MM.1S (cell line): ENCODE data around the gene SERP1.
"Not testable (repeated sequence)": the region's sequence is repeated elsewhere in the genome, so short reads cannot be mapped to it uniquely, and the experiment has no call there.

Experiments
- DNase-seq: peaks from one replicate; pipeline ENCODE4 v3.0.0-alpha.2; 2015
- H2AFZ ChIP-seq: fragments of 300-600 bp; sonication (generic); 2 replicates; pipeline ENCODE4 v1.6.0; 2016; ENCODE audit warnings: antibody characterized with exemption, low read length
- H3F3A ChIP-seq: fragments of 300-600 bp; sonication (generic); 2 replicates; pipeline ENCODE4 v1.6.1; 2016; ENCODE audit warnings: mild to moderate bottlenecking, antibody characterized with exemption, low read length, moderate library complexity, mixed read lengths; ENCODE audit not compliant: insufficient read depth
- H3K27ac ChIP-seq: fragments of 300-600 bp; sonication (generic); 2 replicates; pipeline ENCODE4 v1.5.1; 2016; ENCODE audit warnings: mild to moderate bottlenecking, low read length
- H3K27me3 ChIP-seq: fragments of 300-600 bp; sonication (generic); replicated peaks from 2 replicates; pipeline ENCODE4 v1.6.0; 2016; ENCODE audit warnings: low read length; ENCODE audit not compliant: insufficient read depth
- H3K36me3 ChIP-seq: fragments of 300-600 bp; sonication (generic); replicated peaks from 2 replicates; pipeline ENCODE4 v1.6.1; 2016; ENCODE audit warnings: mild to moderate bottlenecking, low read length, mixed read lengths; ENCODE audit not compliant: insufficient read depth
- H3K4me1 ChIP-seq: fragments of 300-600 bp; sonication (generic); 2 replicates; pipeline ENCODE4 v1.6.1; 2016; ENCODE audit warnings: low read length, mixed read lengths
- H3K4me2 ChIP-seq: fragments of 300-600 bp; sonication (generic); 2 replicates; pipeline ENCODE4 v1.6.0; 2016; ENCODE audit warnings: low read depth, low read length
- H3K4me3 ChIP-seq: fragments of 300-600 bp; sonication (generic); 2 replicates; pipeline ENCODE4 v1.5.1; 2016; ENCODE audit warnings: low read length, mixed read lengths
- H3K79me2 ChIP-seq: fragments of 300-600 bp; sonication (generic); 2 replicates; pipeline ENCODE4 v1.6.1; 2016; ENCODE audit warnings: mixed run types, low read length, mixed read lengths
- H3K9ac ChIP-seq: fragments of 300-600 bp; sonication (generic); 2 replicates; pipeline ENCODE4 v1.6.1; 2016; ENCODE audit warnings: low read length, mixed read lengths
- H3K9me2 ChIP-seq: fragments of 300-600 bp; sonication (generic); replicated peaks from 2 replicates; pipeline ENCODE4 v1.6.1; 2016; ENCODE audit warnings: mild to moderate bottlenecking, low read length, mixed read lengths; ENCODE audit not compliant: insufficient read depth
- H3K9me3 ChIP-seq: fragments of 300-600 bp; sonication (generic); replicated peaks from 2 replicates; pipeline ENCODE4 v1.6.1; 2016; ENCODE audit warnings: mild to moderate bottlenecking, low read length, mixed read lengths; ENCODE audit not compliant: insufficient read depth
- H4K20me1 ChIP-seq: fragments of 300-600 bp; sonication (generic); 2 replicates; pipeline ENCODE4 v1.6.1; 2016; ENCODE audit warnings: mild to moderate bottlenecking, low read length, moderate library complexity, mixed read lengths; ENCODE audit not compliant: insufficient read depth
- CTCF ChIP-seq: fragments of 300-600 bp; sonication (generic); IDR thresholded peaks from 2 replicates; pipeline ENCODE4 v1.5.1; 2016; ENCODE audit warnings: antibody characterized with exemption, low read length, mixed read lengths
- EZH2 ChIP-seq: fragments of 300-600 bp; sonication (generic); optimal IDR thresholded peaks from 2 replicates; pipeline ENCODE3; 2017; ENCODE audit warnings: low read depth, mild to moderate bottlenecking, antibody characterized with exemption, low read length, mixed read lengths
- EZH2phosphoT487 ChIP-seq: fragments of 300-600 bp; sonication (generic); IDR thresholded peaks from 2 replicates; pipeline ENCODE4 v1.6.1; 2018; ENCODE audit warnings: antibody characterized with exemption, low read length

The SERP1 gene

GRCh38 chr3:150509780-150510179, 36.5 kb downstream of the SERP1 start:
- H3K9me3 ChIP-seq, result no peaks in the 10 kb centered on the region
- no peaks in the 10 kb centered on the region for H3K27me3 ChIP-seq
- no peak overlapping the region for H3K4me2 ChIP-seq
- H3K9me2 ChIP-seq, result no peaks in the 10 kb centered on the region
- no peaks in the 10 kb centered on the region for H3K4me1 ChIP-seq
- no peak for DNase-seq
- no peak overlapping the region for H2AFZ ChIP-seq
- no peaks in the 10 kb centered on the region for H3F3A ChIP-seq
- no peak overlapping the region for H3K9ac ChIP-seq
- no peaks in the 10 kb centered on the region for H3K36me3 ChIP-seq
- no peak for TF ChIP-seq EZH2phosphoT487
- TF ChIP-seq EZH2, result no peak
- TF ChIP-seq CTCF, result no peak
- H3K27ac ChIP-seq, result no peak overlapping the region
- H3K79me2 ChIP-seq, result no peaks in the 10 kb centered on the region
- H3K4me3 ChIP-seq, result no peak overlapping the region
- no peaks in the 10 kb centered on the region for H4K20me1 ChIP-seq

- no peaks in the 10 kb centered on the region for H3K9me3 ChIP-seq
- H3K9ac ChIP-seq, result no peak overlapping the region
- H3K9me2 ChIP-seq, result no peaks in the 10 kb centered on the region
- H3K4me2 ChIP-seq, result no peak overlapping the region
- no peaks in the 10 kb centered on the region for H3K27me3 ChIP-seq
- no peak overlapping the region for H3K27ac ChIP-seq
- H3K4me3 ChIP-seq, result no peak overlapping the region
- TF ChIP-seq EZH2, result no peak
- TF ChIP-seq EZH2phosphoT487, result no peak
- no peak for TF ChIP-seq CTCF
- no peak overlapping the region for H2AFZ ChIP-seq
- no peaks in the 10 kb centered on the region for H3K4me1 ChIP-seq
- H3K36me3 ChIP-seq, result no peaks in the 10 kb centered on the region
- H4K20me1 ChIP-seq, result no peaks in the 10 kb centered on the region
- no peak for DNase-seq
- H3K79me2 ChIP-seq, result no peaks in the 10 kb centered on the region
- H3F3A ChIP-seq, result no peaks in the 10 kb centered on the region
Observed at GRCh38 chr3:150508401-150508800, 37.9 kb downstream of the SERP1 start.

- no peaks in the 10 kb centered on the region for H3F3A ChIP-seq
- no peak overlapping the region for H3K9ac ChIP-seq
- H3K36me3 ChIP-seq, result no peaks in the 10 kb centered on the region
- H3K79me2 ChIP-seq, result no peaks in the 10 kb centered on the region
- no peaks in the 10 kb centered on the region for H4K20me1 ChIP-seq
- H3K4me1 ChIP-seq, result no peaks in the 10 kb centered on the region
- TF ChIP-seq EZH2phosphoT487 (no peak), EZH2 (no peak)
- DNase-seq, result no peak
- H3K9me3 ChIP-seq, result no peaks in the 10 kb centered on the region
- no peaks in the 10 kb centered on the region for H3K27me3 ChIP-seq
- H3K27ac ChIP-seq, result no peak overlapping the region
- H3K9me2 ChIP-seq, result no peaks in the 10 kb centered on the region
- no peak overlapping the region for H2AFZ ChIP-seq
- H3K4me2 ChIP-seq, result no peak overlapping the region
- H3K4me3 ChIP-seq, result no peak overlapping the region
Observed at GRCh38 chr3:150504483-150504882, 41.8 kb downstream of the SERP1 start.

GRCh38 chr3:150503402-150504099, 42.7 kb downstream of the SERP1 start:
- H4K20me1 ChIP-seq, result no peaks in the 10 kb centered on the region
- H3K4me1 ChIP-seq, result no peaks in the 10 kb centered on the region
- no peak overlapping the region for H3K4me2 ChIP-seq
- no peaks in the 10 kb centered on the region for H3F3A ChIP-seq
- H3K27ac ChIP-seq, result no peak overlapping the region
- H3K4me3 ChIP-seq, result no peak overlapping the region
- no peak for TF ChIP-seq CTCF
- no peak for TF ChIP-seq EZH2
- no peak for TF ChIP-seq EZH2phosphoT487
- H3K9me3 ChIP-seq, result no peaks in the 10 kb centered on the region
- H3K9ac ChIP-seq, result no peak overlapping the region
- H3K36me3 ChIP-seq, result no peaks in the 10 kb centered on the region
- H2AFZ ChIP-seq, result no peak overlapping the region
- no peaks in the 10 kb centered on the region for H3K9me2 ChIP-seq
- DNase-seq, result no peak
- no peaks in the 10 kb centered on the region for H3K79me2 ChIP-seq
- no peaks in the 10 kb centered on the region for H3K27me3 ChIP-seq

- not testable (repeated sequence) for H3K4me1 ChIP-seq, H3K4me3 ChIP-seq, H3F3A ChIP-seq, H3K27ac ChIP-seq, H3K9ac ChIP-seq, H3K9me3 ChIP-seq, DNase-seq, H3K36me3 ChIP-seq, H3K4me2 ChIP-seq, H2AFZ ChIP-seq, H3K27me3 ChIP-seq, H4K20me1 ChIP-seq, H3K79me2 ChIP-seq, H3K9me2 ChIP-seq
Observed at GRCh38 chr3:150500960-150501359, 45.3 kb downstream of the SERP1 start.
